ENCODE data around the gene TMEM212.

- TF ChIP-seq CTCF (IDR thresholded peaks at IDR 0.05) (no peak), POLR2A (IDR thresholded peaks at IDR 0.05) (no peak)
These were observed 38.3 kb upstream of the TMEM212 start for GRCh38 chr3:171804618-171805389.

Measured in heart left ventricle (tissue), 13 donors.